ENCODE data around the gene PSD2.

The PSD2 gene

DNA sequence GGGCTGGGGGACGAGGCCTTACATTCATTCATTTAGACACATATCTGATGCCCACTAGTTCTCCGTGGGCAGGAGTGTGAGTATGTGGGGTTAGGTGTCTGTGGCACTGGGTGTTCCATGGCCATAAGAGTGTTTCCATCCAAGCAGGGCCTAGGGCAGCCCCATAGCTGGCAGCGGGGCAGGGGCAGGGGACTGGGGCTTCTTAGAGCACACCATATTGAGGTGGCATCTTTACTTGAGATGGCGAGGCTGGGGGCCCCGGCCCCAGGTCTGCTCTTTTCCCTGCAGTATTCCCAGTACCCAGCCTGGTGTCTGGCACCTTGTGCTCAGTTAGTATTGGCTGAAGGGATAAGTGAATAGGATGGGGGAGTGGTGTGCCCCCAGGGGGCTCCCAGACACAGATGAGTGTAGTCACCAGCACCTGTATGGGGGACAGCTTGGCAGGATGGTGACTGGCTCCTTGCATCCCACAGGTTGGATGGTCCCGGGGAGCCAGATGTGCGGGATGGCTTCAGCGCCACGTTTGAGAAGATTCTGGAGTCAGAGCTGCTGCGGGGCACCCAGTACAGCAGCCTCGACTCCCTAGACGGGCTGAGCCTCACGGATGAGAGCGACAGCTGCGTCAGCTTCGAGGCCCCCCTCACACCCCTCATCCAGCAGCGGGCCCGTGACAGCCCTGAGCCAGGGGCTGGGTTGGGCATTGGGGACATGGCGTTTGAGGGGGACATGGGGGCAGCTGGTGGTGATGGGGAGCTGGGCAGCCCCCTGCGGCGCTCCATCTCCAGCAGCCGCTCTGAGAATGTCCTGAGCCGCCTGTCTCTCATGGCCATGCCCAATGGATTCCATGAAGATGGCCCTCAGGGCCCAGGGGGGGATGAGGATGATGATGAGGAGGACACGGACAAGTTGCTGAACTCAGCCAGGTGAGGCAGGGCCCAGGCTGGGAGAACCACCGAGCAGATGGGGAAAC, 17.5 kb downstream of the PSD2 start:
- DNase-seq = no peak

DNA sequence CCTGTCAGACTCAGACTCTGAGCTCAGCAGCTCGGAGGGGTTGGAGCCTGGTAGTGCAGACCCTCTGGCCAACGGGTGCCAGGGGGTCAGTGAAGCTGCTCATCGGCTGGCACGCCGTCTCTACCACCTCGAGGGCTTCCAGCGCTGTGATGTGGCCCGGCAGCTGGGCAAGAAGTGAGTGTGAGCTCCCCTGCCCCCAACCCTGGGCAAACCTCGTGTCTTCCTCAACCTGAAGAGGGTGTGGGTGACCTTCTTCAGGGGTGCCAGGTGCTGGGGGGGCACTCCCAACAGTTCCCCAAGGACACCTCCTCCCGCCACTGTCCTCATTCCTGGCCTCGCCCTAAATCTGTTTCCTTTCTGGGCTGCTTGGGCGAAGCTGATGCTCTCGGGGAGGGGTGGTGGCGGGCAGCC, 18.6 kb downstream of the PSD2 start:
- DNase-seq = no peak

DNA sequence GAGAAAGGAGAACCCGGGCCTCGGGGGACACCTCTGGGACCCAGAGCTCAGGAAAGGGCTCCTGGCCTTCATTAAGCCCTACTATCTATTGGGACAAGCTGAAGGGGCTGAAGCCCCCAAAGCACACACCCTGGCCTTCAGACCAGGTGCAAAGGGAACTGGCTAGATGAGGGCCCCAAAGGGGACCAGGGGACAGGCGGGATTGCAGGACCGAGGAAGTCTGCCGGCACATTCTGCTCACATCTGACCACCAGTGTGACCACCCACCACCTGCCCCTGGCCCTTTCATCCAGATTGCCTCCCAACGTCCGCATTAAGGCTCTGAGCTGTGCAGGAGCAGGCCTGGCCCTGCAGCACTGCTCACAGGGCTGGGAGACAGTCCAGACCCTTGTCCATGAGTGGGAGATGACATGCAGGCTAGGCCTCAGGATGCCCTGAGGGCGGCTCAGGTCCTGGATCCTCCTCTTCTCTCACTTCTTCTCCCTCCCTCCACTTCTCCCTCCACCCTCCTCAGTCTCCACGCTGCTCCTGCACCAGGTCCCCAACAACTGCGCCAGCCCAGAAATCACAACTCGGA, 19.2 kb downstream of the PSD2 start:
- DNase-seq = no peak

DNA sequence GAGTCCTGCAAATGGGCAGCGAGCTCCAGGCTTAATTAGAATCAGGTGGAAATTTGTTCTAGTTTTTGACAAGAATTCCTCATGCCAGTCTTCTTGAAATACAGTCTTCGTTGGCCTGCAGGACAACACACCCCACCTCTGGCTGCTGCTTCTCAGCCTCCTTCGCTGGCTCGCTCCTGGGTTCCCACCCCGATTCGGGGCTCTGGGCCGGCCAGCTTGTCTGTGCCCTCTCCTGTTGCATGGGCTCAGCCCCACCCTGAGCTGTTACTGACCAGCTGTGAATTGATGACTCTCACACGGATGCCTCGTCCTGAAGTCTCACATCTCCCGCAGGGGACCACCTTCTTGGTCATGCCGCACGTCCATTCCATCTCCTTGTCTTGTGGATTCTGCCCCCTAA, 21.0 kb downstream of the PSD2 start:
- no peak for DNase-seq

DNA sequence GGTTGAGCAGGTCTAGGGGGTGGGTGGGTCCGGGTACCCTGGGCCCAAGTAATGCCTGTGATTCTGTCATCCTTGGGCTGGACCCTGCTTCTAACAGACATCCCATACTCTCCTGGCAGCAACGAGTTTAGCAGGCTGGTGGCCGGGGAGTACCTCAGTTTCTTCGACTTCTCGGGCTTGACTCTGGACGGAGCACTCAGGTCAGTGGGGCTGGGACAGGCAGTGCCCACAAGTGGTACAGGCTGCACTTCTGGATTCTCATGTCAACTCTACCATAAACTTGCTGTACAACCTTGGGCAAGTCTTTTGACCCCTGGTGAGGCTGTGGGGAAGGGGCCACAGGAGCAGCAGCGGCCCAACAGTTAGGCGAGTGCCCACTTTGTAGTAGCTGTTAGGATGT, 21.8 kb downstream of the PSD2 start:
- DNase-seq = no peak

DNA sequence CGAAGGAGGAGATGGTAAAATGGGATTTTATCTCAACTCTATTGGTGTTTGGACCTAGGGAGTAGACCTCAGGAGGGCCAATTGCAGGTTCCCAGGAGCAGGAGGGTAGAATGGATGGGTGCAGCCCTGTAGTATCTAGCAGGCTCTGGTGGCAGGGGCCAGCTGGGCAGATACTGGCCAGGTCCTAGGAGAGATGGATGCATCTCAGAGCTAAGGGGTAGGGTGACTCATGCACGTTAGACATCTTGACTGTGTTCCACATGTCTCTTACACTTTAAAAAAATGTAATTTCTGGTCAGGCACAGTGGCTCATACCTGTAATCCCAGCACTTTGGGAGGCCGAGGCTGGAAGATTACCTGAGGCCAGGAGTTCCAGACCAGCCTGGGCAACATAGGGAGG, 22.4 kb downstream of the PSD2 start:
- no peak for DNase-seq

DNA sequence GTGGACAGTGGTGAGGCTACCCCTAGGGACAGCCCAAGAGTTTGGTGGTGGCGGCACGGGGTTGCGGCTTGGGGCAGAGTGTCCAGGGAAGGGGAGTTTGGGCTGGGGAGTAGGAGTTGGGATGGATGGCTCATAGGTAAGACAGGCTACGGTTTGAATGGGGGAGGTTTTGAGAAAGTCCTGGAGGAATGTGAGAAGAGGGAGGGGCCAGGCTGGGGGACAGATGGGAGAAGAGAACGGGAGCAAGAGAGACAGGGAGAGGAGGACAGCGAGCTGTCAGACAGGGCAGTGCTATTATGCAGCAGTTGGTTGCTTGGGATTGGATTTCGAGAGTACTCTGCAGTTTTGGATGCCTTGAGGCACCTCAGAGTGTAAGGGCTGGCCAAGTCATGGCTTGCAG, 24.5 kb downstream of the PSD2 start:
- no peak for DNase-seq

DNA sequence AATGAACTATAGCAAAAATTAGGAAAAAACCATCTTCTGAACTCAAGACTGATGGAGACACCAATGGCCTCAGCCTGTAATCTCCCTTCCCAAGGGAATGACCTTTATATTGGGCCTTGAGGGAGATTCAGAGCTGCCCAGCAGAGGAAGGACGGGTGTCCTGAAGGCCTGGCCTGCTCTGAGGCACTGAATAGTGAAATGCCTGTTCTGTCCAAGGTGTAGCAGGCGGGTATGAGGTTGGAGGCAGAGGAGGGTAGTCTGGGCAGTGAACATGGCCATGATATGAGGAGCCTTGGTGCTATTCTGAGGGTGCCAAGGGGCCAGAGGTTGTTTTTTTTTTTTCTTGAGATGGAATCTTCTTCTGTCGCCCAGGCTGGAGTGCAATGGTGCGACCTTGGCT, 25.0 kb downstream of the PSD2 start:
- no peak for DNase-seq

DNA sequence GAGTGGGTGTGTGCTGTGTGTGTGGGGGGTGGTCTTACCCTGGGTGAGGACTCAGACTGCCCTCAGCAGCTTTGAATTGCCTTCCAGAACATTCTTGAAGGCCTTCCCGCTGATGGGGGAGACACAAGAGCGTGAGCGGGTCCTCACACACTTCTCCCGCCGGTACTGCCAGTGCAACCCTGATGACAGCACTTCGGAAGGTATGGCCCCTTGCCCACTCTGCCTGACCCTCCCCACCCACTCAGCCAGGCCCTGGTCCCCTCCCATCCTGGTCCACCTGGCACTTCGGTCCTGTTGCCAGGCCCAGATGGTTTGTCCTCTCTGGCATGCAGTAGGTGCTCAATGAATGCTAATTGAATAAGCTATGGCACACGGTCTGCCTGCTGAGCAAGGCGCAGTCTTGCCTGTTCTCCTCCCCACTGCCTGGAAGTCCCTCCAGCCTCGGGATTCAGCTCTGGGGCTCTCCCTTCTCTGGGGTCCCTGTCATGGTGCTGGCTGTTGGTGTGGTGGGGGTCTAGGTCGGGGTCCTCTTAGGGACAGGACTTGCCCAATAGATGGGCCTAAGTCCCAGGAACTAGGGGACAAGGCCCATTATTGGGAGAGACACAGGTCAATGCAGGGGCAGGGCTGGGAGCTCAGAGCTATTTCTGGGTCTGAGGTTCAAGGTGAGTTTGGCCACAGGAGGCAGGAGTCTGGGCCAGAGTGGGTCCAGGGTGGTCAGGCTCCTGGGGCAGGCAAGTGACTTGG, 26.4 kb downstream of the PSD2 start:
- DNase-seq = no peak

DNA sequence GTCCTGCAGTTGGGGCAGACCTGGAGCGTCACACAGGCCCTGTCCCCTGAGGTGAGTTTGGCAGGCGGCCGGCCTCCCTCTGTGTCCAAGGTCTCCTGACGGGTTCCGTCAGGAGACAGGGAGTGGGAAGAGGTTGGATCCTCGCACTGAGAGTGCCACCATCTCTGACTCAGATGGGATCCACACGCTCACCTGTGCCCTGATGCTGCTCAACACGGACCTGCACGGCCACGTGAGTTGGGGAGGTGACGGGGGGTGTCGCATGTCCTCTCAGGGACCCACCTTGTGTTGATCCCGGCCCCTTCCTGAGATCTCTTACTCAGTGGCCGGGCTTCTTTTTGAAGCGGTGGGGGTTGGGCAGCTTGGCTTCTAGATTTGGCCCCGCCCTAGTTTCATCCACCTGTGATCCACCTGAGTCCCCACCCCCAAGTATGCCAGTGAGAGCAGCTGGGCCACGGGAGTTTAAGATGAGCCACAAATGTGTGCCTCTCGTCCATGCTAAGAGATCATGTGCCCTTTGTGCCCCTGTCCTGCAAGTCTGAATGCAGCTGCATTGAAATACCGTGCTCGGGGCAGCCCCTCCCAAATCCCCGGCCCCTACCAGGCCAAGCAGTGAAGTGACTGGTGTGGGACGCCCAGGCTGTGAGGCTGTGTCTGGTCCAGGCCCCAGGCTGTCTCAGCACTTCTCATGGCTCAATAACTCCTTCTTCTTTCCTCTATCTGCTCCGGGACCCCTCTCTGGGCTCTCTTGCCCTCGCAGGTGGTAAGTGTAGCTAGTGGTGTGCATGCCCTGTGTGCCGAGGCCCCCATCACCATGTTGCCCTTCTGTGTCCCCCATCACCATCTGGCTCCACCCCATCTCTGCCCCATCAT, 27.2 kb downstream of the PSD2 start:
- DNase-seq = no peak

DNA sequence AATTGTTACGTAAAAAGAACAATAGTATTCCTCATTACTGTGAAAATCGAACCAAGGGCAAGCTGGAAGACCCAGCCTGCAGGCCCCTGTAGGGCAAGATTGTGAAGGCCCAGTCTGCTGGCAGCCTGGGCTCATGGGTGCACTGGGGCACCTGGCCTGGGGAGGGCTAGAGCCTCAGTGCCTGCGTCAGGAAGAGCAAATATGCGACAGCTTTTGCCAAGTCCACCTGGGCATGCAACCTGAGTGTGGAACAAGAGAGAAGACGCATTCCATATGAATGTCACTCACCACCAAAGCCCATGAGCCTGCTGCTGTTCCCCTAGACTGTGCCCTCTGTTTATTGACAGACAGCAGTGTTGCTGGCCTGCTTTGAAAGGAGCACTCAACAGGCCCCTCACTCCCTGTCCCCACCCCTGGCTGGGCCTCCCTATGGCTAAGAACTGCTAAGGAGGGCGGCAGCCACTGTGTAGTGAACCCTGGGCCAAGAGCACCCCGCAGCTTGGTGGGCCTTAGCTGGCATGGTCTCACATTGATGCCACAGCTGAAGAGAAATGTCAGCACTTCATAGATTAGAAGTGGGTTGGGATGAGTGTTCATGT, 28.2 kb downstream of the PSD2 start:
- DNase-seq = no peak

DNA sequence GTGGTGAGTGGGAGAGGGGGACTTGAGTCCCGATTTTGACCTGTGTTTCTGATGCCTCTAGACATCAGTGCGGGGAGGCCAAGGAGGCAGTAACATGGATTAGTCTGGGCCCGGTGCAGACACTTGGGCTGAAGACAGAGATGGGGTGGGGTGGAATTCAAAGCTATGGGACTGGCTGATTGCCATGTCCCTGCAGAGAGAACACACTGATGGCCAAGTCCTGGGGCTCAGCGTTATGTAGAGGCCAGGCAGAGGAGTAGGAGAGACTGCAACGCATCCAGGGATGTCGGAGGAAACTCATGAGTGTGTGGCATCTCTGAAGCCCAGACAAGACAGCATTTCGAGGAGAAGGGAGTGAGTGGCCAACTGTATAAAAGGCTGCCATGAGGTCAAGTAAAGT, 30.1 kb downstream of the PSD2 start:
- DNase-seq = no peak

DNA sequence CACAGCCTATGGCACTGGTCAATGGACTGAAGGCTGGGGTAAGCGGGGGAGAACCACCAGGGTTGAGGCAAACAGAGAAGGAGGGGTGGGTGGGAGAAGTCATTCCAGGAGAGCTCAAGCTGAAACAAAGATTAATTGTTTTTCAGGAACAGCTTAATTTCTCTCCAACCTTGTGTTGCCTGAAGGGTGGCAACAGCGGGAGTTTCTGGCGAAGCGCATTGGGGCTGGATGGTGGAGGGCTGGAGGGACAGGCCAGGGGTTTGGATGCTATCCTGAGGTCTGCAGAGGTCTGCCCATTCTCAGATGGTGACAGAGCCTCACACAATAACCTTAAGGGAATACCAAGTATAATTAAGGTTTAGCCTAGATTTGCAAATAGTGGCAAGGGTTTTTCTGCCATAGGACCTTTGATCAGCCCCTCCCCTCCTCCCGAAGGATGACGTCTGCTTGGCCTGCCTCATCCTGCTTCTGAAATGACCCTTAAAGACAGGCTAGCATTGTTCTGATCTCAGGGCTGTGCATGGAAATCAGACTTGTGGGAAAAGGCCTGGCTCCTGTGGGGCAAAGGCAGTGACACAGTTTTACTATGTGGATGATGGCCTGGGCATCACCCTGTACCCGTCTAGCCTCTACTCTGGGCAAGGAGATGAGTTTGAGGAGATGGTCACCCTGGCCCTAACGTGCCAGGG, 32.7 kb downstream of the PSD2 start:
- DNase-seq = no peak

DNA sequence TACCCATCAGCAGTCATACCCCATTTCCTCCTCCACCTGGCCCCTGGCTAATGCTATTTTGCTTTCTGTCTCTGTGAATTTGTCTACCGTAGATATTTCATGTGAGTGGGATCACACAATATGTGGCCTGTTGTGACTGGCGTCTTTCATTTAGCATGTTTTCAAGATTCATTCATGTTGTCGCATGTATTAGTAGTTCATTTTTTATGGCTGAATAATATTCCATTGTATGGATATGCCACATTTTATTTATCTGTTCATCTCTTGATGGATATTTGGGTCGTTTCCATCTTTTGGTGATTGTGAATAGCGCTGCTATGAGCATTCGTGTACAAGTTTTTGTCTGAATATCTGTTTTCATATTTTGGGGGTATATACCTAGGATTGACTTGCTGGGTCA, 33.9 kb downstream of the PSD2 start:
- no peak for DNase-seq

DNA sequence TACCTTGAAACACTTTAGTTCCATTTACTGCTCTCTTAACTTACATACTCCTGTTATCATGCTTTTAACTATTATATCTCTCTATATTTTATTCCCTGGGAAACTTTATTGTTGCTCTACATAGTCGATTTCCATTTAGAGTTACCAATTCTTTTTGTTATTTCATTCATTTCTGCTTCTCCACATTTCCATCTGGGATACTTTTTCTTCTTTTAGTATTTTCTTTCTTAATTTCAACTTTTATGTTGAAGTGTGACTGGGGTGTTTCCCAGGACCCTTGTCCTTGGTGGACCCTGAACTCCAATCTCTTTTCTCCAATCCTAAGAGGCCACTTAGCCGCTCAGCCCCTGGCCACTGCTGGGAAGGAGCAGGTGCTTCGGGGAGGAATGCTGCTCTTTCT, 36.0 kb downstream of the PSD2 start:
- no peak for DNase-seq

DNA sequence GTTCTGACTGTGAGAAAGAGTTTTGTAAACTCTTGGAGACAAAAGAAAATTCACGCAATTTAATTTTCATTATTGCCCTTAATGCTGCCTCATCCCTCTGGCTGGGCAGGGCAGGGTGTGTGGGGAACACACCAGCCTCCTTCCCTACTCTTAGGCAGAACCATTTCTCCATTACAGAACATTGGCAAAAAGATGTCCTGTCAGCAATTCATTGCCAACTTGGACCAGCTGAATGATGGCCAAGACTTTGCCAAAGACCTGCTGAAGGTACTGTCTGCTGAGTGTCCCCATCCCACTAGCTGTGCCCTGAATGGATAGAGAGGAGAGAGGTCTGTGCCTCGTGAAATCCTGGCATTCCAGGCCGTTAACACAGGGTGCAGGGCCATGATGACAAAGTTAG, 37.9 kb downstream of the PSD2 start:
- no peak for DNase-seq

DNA sequence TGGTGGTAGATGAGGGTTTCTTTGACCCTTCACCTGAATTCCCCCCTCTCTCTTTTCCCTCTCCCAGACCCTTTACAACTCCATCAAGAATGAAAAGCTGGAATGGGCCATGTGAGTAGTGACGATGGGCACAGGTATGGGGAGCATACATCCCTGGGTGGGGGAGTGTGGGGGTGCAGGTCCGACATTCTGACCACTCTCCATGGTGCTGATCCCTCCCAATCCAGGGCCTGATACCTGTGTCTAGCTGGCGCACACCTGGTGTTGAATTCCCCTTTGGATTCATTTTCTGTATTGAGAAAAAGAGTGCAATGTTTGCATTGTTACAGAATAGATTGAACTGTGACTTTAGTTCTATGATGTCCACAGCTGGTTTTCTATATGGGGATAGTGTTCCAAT, 40.0 kb downstream of the PSD2 start:
- DNase-seq = no peak

DNA sequence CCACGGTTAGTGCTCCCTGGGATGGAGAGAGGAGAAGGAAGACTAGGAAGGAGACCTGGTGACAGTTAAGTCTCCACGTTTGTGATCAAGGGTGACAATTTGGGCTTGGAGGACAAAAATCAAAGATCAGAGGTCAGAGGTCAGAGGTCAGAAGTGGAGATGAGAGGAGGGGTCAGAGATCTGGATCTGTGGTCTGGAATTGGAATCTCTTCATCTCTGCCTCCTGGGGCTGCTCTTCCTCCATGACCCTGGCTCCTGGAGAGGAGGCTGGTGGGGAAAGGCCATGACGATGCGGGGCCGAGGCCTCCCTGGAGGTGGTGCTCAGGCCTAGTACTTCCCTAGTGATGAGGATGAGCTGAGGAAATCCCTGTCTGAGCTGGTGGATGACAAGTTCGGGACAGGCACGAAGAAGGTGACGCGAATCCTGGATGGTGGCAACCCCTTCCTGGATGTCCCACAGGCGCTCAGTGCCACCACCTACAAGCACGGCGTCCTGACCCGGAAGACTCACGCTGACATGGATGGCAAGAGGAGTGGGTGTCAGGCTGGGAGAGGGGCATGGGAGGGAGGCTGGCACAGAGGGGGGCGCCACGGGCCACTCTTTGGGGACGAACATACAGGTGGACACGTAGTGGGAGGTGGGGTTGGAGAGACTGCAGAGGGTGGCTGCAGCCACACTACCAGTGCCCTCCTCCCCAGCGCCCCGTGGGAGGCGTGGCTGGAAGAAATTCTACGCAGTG, 41.0 kb downstream of the PSD2 start:
- DNase-seq = no peak

DNA sequence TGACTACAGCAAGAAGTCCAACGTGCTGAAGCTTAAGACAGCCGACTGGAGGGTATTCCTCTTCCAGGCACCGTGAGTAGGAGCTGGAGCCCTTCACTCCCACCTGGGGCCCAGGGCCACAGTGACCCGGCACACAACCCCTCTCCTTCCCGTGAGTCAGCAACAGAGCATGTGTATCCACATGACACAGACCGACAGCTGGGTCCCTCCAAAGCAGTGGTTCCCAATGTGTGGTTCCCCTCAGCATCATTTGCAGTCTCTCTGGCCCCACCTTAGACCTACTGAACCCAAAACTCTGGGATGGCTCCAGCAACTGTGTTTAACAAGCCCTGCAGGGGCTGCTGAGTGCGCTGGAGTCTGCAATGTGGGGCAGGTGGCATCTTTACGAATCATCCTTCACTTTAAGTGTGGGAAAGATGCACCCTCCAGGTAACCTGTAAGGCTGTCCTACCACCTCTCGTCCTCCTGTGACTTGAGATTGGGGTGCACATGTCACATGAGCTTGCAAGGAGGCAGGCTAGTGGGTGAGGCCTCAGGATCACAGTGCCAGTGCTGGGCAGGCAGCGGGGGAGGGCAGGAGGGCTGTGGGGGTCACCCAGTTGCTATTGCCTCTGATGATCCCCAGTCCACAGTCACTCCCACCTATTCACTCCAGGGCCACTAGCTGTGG, 42.2 kb downstream of the PSD2 start:
- DNase-seq = no peak

DNA sequence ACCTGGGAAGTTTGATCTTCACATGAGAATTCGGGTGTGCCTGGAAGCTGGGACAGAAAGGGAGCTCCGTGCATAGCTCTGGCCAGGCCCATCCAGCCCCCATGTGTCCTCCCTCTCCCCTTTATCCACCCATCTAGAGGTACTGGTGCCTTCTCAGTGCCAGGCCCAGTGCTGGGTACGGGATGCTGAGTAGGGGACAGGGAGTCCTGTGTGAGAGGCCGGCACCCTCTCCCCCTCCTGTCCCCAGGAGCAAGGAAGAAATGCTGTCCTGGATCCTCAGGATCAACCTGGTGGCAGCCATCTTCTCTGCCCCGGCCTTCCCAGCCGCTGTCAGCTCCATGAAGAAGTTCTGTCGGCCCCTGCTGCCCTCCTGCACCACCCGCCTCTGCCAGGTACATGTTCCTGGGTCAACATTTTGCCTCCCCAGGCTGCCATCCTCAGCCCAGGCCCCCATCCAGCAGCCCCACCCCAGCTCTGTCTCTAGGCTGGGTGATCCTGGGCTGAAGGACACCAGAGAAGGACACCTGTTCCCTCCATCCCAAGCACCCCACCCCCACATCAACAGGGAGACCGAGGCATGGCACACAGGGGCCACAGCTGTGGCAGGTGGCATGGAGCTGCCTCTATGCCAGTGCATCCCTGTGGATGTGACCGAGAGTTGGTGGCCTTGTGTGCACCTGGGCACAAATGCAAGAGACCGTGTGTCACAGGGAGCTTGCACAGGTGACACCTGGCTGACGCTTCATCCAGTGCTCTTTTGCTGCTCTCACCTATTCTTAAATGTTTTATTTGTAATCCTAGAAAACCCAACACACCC, 43.0 kb downstream of the PSD2 start:
- no peak for DNase-seq
